ENCODE data around the gene ENTPD8.
"Not testable (repeated sequence)": the region's sequence is repeated elsewhere in the genome, so short reads cannot be mapped to it uniquely, and the experiment has no call there.

Gene ENTPD8

GRCh38 chr9:137387891-137388560, 53.1 kb downstream of the ENTPD8 start:
- DNase-seq (ENCODE audit: low read depth), result no peak
- H3K4me3 ChIP-seq (ENCODE audit: low read length), result no peak overlapping the region
- TF ChIP-seq CTCF (conservative IDR thresholded peaks at IDR 0.05; ENCODE audit: low read depth, low read length), result no peak

GRCh38 chr9:137387114-137387890, 53.9 kb downstream of the ENTPD8 start:
- DNase-seq (ENCODE audit: low read depth), result no peak
- no peak overlapping the region for H3K4me3 ChIP-seq (ENCODE audit: low read length)
- TF ChIP-seq CTCF (conservative IDR thresholded peaks at IDR 0.05; ENCODE audit: low read depth, low read length), result no peak

- H3K4me3 ChIP-seq (ENCODE audit: low read length); DNase-seq (ENCODE audit: low read depth): not testable (repeated sequence)
Measured at GRCh38 chr9:137386507-137387113, 54.5 kb downstream of the ENTPD8 start.

- DNase-seq (ENCODE audit: low read depth), result no peak
- TF ChIP-seq CTCF (conservative IDR thresholded peaks at IDR 0.05; ENCODE audit: low read depth, low read length), result no peak
- H3K4me3 ChIP-seq (ENCODE audit: low read length), result no peak overlapping the region
Measured at GRCh38 chr9:137385061-137385655, 56.0 kb downstream of the ENTPD8 start.
